ENCODE results near the gene LGALS3BP. TPM values are rescaled to one million over a fixed set of nuclear protein-coding genes. Genes with fewer than 3 reads are reported as not detected.

LGALS3BP gene
- total and polyA plus RNA-seq, 2 of the 13 experiments (the other 11 are each of a cell fraction or from before 2014, with no cell fraction given): 137 to 332 TPM

DNA sequence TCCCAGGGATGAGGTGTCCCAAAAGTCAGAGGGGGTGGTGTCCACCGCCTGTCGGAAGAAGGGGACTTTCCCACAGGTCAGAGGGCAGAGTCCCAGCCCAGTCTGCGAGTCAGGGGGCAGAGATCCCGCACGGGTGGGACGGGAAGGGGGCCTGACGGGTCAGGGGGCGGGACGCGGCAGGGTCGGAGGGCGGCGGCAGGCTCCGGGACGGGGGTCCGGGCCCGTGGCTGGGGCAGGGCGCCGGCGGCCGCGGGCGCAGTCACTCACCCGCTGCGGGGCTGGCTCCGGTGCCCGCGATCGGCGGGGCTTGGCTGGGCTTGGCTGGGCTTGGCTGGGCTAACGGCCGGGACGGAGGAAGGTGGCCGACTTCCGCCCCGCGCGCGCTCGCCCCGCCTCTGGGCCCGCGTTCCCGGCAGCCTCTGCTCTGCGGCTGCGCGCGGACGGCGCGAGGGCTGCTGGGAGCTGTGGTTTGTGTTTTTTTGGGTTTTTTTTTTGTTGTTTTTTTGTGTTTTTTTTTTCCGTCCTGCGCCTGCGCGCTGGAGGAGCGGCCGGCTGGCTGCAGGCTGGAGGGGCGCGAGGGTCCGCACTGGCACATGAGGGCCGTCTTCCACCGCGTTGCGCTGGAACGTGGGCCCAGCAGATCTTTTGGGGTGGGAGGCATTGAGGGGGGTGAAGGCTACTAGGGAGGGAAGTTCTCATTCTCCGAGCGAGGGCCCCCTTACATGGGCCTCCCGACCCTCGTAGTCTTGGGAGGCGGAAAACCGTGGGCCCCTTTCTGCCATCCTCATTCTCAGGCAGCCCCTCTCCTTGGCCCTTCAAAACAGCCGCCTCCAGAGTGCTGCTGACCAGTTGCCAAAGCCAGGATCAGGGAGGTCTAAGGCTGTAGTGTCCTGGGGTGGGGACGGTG lies 29.9 kb upstream of the LGALS3BP start, which contains the start of gene CANT1 (continued):
- TF ChIP-seq, protein P1, sequence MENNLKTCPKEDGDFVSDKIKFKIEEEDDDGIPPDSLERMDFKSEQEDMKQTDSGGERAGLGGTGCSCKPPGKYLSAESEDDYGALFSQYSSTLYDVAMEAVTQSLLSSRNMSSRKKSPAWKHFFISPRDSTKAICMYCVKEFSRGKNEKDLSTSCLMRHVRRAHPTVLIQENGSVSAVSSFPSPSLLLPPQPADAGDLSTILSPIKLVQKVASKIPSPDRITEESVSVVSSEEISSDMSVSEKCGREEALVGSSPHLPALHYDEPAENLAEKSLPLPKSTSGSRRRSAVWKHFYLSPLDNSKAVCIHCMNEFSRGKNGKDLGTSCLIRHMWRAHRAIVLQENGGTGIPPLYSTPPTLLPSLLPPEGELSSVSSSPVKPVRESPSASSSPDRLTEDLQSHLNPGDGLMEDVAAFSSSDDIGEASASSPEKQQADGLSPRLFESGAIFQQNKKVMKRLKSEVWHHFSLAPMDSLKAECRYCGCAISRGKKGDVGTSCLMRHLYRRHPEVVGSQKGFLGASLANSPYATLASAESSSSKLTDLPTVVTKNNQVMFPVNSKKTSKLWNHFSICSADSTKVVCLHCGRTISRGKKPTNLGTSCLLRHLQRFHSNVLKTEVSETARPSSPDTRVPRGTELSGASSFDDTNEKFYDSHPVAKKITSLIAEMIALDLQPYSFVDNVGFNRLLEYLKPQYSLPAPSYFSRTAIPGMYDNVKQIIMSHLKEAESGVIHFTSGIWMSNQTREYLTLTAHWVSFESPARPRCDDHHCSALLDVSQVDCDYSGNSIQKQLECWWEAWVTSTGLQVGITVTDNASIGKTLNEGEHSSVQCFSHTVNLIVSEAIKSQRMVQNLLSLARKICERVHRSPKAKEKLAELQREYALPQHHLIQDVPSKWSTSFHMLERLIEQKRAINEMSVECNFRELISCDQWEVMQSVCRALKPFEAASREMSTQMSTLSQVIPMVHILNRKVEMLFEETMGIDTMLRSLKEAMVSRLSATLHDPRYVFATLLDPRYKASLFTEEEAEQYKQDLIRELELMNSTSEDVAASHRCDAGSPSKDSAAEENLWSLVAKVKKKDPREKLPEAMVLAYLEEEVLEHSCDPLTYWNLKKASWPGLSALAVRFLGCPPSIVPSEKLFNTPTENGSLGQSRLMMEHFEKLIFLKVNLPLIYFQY (CRISPR knock-in tag; IDR thresholded peaks at IDR 0.05; ENCODE audit: borderline replicate concordance): peak; percentile 86; the same call in 1 of the 2 replicates
- TF ChIP-seq, protein P2, sequence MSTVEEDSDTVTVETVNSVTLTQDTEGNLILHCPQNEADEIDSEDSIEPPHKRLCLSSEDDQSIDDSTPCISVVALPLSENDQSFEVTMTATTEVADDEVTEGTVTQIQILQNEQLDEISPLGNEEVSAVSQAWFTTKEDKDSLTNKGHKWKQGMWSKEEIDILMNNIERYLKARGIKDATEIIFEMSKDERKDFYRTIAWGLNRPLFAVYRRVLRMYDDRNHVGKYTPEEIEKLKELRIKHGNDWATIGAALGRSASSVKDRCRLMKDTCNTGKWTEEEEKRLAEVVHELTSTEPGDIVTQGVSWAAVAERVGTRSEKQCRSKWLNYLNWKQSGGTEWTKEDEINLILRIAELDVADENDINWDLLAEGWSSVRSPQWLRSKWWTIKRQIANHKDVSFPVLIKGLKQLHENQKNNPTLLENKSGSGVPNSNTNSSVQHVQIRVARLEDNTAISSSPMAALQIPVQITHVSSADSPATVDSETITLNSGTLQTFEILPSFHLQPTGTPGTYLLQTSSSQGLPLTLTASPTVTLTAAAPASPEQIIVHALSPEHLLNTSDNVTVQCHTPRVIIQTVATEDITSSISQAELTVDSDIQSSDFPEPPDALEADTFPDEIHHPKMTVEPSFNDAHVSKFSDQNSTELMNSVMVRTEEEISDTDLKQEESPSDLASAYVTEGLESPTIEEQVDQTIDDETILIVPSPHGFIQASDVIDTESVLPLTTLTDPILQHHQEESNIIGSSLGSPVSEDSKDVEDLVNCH (CRISPR knock-in tag; IDR thresholded peaks at IDR 0.05): no peak
- TF ChIP-seq PCBP2 (optimal IDR thresholded peaks at IDR 0.05; ENCODE audit: low read depth, low read length, poor library complexity, severe bottlenecking): no peak
- TF ChIP-seq SMAD3 (CRISPR knock-in tag; IDR thresholded peaks at IDR 0.05): no peak
- TF ChIP-seq ATF1 (CRISPR knock-in tag; IDR thresholded peaks at IDR 0.05): no peak
- no peak for TF ChIP-seq NFATC3 (CRISPR knock-in tag; IDR thresholded peaks at IDR 0.05)
- TF ChIP-seq ZNF33A (CRISPR knock-in tag; IDR thresholded peaks at IDR 0.05; ENCODE audit: borderline replicate concordance): no peak
- no peak for TF ChIP-seq ZSCAN21 (CRISPR knock-in tag; IDR thresholded peaks at IDR 0.05; ENCODE audit: borderline replicate concordance)
- TF ChIP-seq ZMYM3 (CRISPR knock-in tag; IDR thresholded peaks at IDR 0.05): no peak
- TF ChIP-seq ZNF547 (CRISPR knock-in tag; IDR thresholded peaks at IDR 0.05): peak; percentile 29
- TF ChIP-seq, protein P3, sequence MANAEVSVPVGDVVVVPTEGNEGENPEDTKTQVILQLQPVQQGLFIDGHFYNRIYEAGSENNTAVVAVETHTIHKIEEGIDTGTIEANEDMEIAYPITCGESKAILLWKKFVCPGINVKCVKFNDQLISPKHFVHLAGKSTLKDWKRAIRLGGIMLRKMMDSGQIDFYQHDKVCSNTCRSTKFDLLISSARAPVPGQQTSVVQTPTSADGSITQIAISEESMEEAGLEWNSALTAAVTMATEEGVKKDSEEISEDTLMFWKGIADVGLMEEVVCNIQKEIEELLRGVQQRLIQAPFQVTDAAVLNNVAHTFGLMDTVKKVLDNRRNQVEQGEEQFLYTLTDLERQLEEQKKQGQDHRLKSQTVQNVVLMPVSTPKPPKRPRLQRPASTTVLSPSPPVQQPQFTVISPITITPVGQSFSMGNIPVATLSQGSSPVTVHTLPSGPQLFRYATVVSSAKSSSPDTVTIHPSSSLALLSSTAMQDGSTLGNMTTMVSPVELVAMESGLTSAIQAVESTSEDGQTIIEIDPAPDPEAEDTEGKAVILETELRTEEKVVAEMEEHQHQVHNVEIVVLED (CRISPR knock-in tag; IDR thresholded peaks at IDR 0.05; ENCODE audit: borderline replicate concordance): peak; percentile 90
- peak; percentile 55; the same call in 1 of the 2 replicates for TF ChIP-seq ELF4 (CRISPR knock-in tag; IDR thresholded peaks at IDR 0.05; ENCODE audit: borderline replicate concordance)
- TF ChIP-seq, protein P4, sequence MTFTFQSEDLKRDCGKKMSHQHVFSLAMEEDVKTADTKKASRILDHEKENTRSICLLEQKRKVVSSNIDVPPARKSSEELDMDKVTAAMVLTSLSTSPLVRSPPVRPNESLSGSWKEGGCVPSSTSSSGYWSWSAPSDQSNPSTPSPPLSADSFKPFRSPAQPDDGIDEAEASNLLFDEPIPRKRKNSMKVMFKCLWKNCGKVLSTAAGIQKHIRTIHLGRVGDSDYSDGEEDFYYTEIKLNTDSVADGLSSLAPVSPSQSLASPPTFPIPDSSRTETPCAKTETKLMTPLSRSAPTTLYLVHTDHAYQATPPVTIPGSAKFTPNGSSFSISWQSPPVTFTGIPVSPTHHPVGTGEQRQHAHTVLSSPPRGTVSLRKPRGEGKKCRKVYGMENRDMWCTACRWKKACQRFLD (CRISPR knock-in tag; IDR thresholded peaks at IDR 0.05; ENCODE audit: borderline replicate concordance): no peak
- TF ChIP-seq, protein P5, sequence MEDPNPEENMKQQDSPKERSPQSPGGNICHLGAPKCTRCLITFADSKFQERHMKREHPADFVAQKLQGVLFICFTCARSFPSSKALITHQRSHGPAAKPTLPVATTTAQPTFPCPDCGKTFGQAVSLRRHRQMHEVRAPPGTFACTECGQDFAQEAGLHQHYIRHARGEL (CRISPR knock-in tag; IDR thresholded peaks at IDR 0.05): no peak
- peak; percentile 82; the same call in 1 of the 2 replicates for TF ChIP-seq ZNF205 (CRISPR knock-in tag; IDR thresholded peaks at IDR 0.05)
- no peak for TF ChIP-seq CENPX (CRISPR knock-in tag; IDR thresholded peaks at IDR 0.05)

All from HepG2 (cell line).